Endothelial cell (in vitro differentiated cells): ENCODE measurements around the gene C1QTNF6. TPM values are rescaled to one million over a fixed set of nuclear protein-coding genes. Genes with fewer than 3 reads are reported as not detected.

Experiments
- DNase-seq: peaks from one replicate; pipeline ENCODE4 v3.0.0; 2021; ENCODE audit warnings: low spot score
- H3K27ac Mint-ChIP-seq: one replicate; pipeline ENCODE4 v1.8.0; 2021; ENCODE audit warnings: mixed read lengths, inconsistent platforms; ENCODE audit not compliant: unreplicated experiment
- H3K27me3 Mint-ChIP-seq: one replicate; pipeline ENCODE4 v1.8.0; 2021; ENCODE audit warnings: mild to moderate bottlenecking, moderate library complexity, mixed read lengths, inconsistent platforms; ENCODE audit not compliant: unreplicated experiment
- H3K36me3 Mint-ChIP-seq: one replicate; pipeline ENCODE4 v1.8.0; 2021; ENCODE audit warnings: mild to moderate bottlenecking, low read depth, mixed read lengths, inconsistent platforms; ENCODE audit not compliant: unreplicated experiment
- H3K4me1 Mint-ChIP-seq: one replicate; pipeline ENCODE4 v1.8.0; 2021; ENCODE audit warnings: mild to moderate bottlenecking, mixed read lengths, inconsistent platforms; ENCODE audit not compliant: unreplicated experiment
- H3K4me3 Mint-ChIP-seq: one replicate; pipeline ENCODE4 v1.8.0; 2021; ENCODE audit warnings: mild to moderate bottlenecking, mixed read lengths, inconsistent platforms; ENCODE audit not compliant: unreplicated experiment
- H3K9me3 Mint-ChIP-seq: one replicate; pipeline ENCODE4 v1.8.0; 2021; ENCODE audit warnings: mixed read lengths, inconsistent platforms; ENCODE audit not compliant: unreplicated experiment
- total RNA-seq: library from RNA; stranded (reverse); fragmentation: NEBNext Ultra II Directional; extraction: Animal tissue kit (Norgen Biotek cat#: 25700); gene quantifications from one replicate; pipeline ENCODE4 v1.2.1, GENCODE V29; 2021; ENCODE audit not compliant: unreplicated experiment
- TF ChIP-seq, protein P1 (sequence below): fragments of 200-600 bp; sonication (generic); IDR thresholded peaks from one replicate; pipeline ENCODE4 v1.5.0; 2021; ENCODE audit warnings: antibody characterized with exemption; ENCODE audit not compliant: unreplicated experiment

Gene C1QTNF6
- total RNA-seq, 1 donor from 2014 or later = 32.7 TPM

DNA sequence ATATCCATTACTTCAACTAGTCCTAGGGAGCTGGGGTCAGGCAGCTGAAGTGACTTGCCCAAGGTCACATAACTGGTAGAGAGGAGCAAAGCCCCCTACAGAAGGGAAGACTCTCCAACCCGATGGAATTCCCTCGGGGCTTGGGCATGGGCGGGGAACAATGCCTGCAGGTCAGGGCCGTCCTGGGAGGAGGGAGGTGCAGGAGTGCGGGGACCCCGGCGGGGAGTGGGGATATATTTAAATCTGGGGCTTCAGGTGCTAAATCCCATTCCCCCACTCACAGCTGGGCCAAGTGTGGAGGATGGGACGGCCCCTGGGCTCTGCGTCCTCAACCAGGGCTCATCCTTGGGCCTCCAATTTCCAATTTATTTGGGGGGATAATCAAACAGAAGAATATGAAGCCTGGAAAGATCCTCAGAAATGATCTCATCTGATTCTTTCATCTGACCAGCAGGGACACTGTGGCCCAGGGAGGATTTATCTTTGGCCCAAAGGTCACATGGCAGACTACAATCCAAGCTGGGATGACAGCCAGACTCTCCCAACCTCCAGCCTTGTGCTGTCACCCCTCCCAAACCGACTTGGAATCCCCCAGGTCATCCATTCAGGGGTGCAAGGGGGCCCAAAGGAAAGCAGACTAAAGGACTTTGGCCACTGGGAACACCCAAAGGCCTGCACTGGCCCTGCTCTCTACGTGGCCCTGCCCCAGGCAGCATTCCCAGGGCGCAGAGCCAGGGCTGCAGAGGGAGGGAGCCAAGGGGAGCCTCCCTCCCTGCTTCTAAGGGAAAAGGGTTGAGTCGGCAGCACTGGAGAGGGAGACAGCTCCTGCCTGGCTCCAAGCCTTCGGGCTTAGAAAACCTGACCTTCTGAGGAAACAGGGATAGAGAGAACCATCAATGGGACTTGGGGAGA lies 8.7 kb upstream of the C1QTNF6 start:
- Mint-ChIP-seq H3K4me1 (peaks cover 3% of the 10 kb centered on the region), H3K4me3 (no peak overlapping the region), H3K27me3 (peaks cover 1% of the 10 kb centered on the region), H3K9me3 (no peaks in the 10 kb centered on the region), H3K27ac (no peak overlapping the region), H3K36me3 (peaks cover 8% of the 10 kb centered on the region)
- DNase-seq = no peak
- TF ChIP-seq, protein P1, sequence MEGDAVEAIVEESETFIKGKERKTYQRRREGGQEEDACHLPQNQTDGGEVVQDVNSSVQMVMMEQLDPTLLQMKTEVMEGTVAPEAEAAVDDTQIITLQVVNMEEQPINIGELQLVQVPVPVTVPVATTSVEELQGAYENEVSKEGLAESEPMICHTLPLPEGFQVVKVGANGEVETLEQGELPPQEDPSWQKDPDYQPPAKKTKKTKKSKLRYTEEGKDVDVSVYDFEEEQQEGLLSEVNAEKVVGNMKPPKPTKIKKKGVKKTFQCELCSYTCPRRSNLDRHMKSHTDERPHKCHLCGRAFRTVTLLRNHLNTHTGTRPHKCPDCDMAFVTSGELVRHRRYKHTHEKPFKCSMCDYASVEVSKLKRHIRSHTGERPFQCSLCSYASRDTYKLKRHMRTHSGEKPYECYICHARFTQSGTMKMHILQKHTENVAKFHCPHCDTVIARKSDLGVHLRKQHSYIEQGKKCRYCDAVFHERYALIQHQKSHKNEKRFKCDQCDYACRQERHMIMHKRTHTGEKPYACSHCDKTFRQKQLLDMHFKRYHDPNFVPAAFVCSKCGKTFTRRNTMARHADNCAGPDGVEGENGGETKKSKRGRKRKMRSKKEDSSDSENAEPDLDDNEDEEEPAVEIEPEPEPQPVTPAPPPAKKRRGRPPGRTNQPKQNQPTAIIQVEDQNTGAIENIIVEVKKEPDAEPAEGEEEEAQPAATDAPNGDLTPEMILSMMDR = no peak

GRCh38 chr22:37195921-37196320 lies 7.9 kb upstream of the C1QTNF6 start:
- Mint-ChIP-seq H3K4me1 (peaks cover 3% of the 10 kb centered on the region), H3K9me3 (no peaks in the 10 kb centered on the region), H3K36me3 (peaks cover 8% of the 10 kb centered on the region), H3K4me3 (no peak overlapping the region), H3K27me3 (peaks cover 1% of the 10 kb centered on the region), H3K27ac (no peak overlapping the region)
- DNase-seq = no peak
- TF ChIP-seq, protein P1 = no peak

DNA sequence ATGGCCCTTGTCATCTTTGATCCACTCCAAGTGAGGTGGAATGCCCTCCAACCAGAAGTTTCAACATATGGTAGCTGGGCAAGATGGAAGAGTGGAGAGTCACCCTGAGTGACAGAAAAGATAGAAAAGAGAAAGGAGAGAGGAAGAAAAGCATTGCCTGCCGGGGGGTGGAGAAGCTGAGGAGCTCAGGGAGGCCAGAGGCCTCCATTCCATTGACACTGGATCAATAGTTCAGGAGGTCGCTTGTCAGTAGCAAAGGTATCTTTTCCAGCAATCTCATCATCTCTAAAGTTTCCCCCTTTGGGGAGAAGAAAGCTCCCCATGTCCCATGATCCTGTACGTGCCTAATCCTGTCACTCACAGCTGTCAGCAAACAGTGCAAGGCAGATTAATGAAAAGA lies 6.7 kb upstream of the C1QTNF6 start:
- Mint-ChIP-seq H3K27ac (no peak overlapping the region), H3K36me3 (peaks cover 8% of the 10 kb centered on the region), H3K4me3 (no peak overlapping the region), H3K4me1 (peaks cover 4% of the 10 kb centered on the region), H3K27me3 (peaks cover 1% of the 10 kb centered on the region), H3K9me3 (no peaks in the 10 kb centered on the region)
- no peak for DNase-seq
- TF ChIP-seq, protein P1 = no peak

DNA sequence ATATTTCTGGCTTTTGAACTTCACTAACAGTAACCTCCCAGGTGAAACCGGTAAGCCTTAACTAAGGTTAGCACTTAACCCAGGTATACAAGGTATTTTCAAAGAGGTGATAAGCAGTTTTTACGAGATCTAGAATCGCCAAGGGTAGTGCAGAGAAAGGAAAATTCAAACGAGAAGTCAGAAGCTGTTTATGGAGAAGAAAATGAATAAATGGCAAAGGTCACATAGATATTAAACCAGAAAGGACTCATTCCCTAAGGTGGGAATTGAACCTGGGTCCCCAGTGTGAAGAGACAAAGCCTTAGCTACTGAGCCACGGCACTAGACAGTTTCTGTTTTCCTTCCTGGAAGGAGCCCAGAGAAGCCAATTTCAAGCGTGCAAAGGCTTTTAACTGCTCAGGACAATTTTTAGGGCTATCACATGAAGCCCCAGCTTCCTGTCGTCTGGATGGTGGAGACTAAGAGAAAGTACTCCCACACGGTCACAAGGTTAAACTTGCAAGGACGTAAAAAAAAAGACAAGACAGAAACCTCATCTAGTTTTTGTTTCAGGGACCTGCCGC lies 5.7 kb upstream of the C1QTNF6 start:
- no peaks in the 10 kb centered on the region for H3K9me3 Mint-ChIP-seq
- TF ChIP-seq, protein P1 = no peak
- H3K27ac Mint-ChIP-seq = no peak overlapping the region
- H3K27me3 Mint-ChIP-seq = peaks cover 1% of the 10 kb centered on the region
- H3K36me3 Mint-ChIP-seq = peaks cover 8% of the 10 kb centered on the region
- H3K4me1 Mint-ChIP-seq = peaks cover 13% of the 10 kb centered on the region
- no peak overlapping the region for H3K4me3 Mint-ChIP-seq
- DNase-seq = no peak

DNA sequence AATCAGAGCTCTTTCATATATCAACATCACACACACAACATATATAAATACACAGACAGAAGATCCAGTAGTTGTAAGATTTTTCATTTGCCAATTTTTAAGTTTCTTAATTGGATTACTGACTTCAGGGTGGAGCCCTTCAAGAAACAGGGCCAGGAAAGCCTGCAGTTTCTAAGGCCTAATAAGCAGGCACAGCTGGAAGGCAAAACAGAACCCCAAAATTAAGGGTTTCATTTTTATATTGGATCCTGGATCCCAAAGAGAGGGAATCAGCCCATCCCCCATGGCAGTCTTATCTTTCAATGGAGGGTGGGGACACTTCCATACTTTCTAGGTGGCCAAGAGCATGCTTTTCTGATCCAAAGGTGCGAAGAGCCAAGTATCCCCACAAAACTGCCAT lies 4.7 kb upstream of the C1QTNF6 start:
- Mint-ChIP-seq H3K4me3 (no peak overlapping the region), H3K9me3 (no peaks in the 10 kb centered on the region), H3K4me1 (peaks cover 16% of the 10 kb centered on the region), H3K27me3 (peaks cover 2% of the 10 kb centered on the region), H3K36me3 (peaks cover 8% of the 10 kb centered on the region), H3K27ac (no peak overlapping the region)
- TF ChIP-seq, protein P1 = no peak
- DNase-seq = no peak
